ENCODE data around the gene SPATA46.
A peak's percentile ranks its signal among the peaks of the same experiment; 100 is the strongest.
"Not testable (repeated sequence)": the region's sequence is repeated elsewhere in the genome, so short reads cannot be mapped to it uniquely, and the experiment has no call there.

Gene SPATA46

GRCh38 chr1:162353078-162353477, 23.6 kb downstream of the SPATA46 start:
- Histone ChIP-seq H3K27me3 (ENCODE audit: insufficient read depth, low read length) (no peaks in the 10 kb centered on the region), H3K36me3 (ENCODE audit: insufficient read depth, low read length) (no peaks in the 10 kb centered on the region), H3K4me1 (ENCODE audit: control insufficient read depth, insufficient read depth, low read length, unreplicated experiment) (peaks cover 13% of the 10 kb centered on the region), H3K4me3 (ENCODE audit: low read depth, low read length) (no peak overlapping the region), H2AFZ (ENCODE audit: low read length, unreplicated experiment) (no peak overlapping the region), H3K79me2 (ENCODE audit: control insufficient read depth, insufficient read depth, low read length, unreplicated experiment) (no peaks in the 10 kb centered on the region), H3K27ac (ENCODE audit: low read depth, low read length) (no peak overlapping the region)

GRCh38 chr1:162351874-162352273, 24.8 kb downstream of the SPATA46 start:
- peaks cover 13% of the 10 kb centered on the region for H3K4me1 ChIP-seq (ENCODE audit: control insufficient read depth, insufficient read depth, low read length, unreplicated experiment)
- H3K36me3 ChIP-seq (ENCODE audit: insufficient read depth, low read length); H2AFZ ChIP-seq (ENCODE audit: low read length, unreplicated experiment); H3K79me2 ChIP-seq (ENCODE audit: control insufficient read depth, insufficient read depth, low read length, unreplicated experiment); H3K27ac ChIP-seq (ENCODE audit: low read depth, low read length); H3K27me3 ChIP-seq (ENCODE audit: insufficient read depth, low read length); H3K4me3 ChIP-seq (ENCODE audit: low read depth, low read length): not testable (repeated sequence)

- no peak overlapping the region for H3K4me3 ChIP-seq (ENCODE audit: low read depth, low read length)
- no peak overlapping the region for H3K27ac ChIP-seq (ENCODE audit: low read depth, low read length)
- H3K79me2 ChIP-seq (ENCODE audit: control insufficient read depth, insufficient read depth, low read length, unreplicated experiment), result no peaks in the 10 kb centered on the region
- H3K4me1 ChIP-seq (ENCODE audit: control insufficient read depth, insufficient read depth, low read length, unreplicated experiment), result peaks cover 13% of the 10 kb centered on the region
- H3K36me3 ChIP-seq (ENCODE audit: insufficient read depth, low read length), result no peaks in the 10 kb centered on the region
- no peak overlapping the region for H2AFZ ChIP-seq (ENCODE audit: low read length, unreplicated experiment)
- no peaks in the 10 kb centered on the region for H3K27me3 ChIP-seq (ENCODE audit: insufficient read depth, low read length)
Measured at GRCh38 chr1:162351246-162351842, 25.3 kb downstream of the SPATA46 start.

DNA sequence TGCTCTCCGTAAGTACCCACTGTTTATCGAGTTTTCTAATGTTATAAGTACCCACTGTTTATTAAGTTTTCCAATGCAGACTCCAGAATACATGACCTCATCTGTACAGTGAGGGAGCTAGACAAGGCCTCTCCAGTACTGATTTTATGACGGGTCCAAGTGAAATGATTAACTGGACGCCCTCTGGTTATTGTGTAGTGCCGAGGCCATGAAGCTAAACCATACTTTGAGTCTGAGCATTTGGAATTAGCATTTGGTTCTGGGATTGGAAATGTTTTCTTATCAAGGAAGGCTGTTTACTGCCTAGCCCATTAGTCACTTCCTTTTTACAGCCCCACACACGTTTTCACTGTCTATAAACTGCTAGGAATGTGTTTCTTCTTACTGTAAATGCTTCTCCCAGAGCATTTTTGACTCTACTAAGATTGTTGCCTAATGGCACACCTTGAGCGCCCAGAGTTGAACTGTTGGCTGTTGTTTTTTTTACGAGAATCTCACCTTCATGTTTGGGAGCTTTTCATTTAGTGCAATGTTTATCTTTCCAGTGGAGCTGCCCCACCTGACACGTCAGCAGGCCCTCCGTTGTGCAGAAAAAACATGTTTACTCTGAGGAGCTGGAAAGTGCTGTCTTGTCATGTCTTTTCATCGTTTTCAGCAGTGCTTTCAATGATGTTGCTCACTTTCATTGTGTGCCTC, 26.9 kb downstream of the SPATA46 start:
- peaks cover 13% of the 10 kb centered on the region for H3K4me1 ChIP-seq (ENCODE audit: control insufficient read depth, insufficient read depth, low read length, unreplicated experiment)
- peak overlapping the region; percentile 41 for H3K27ac ChIP-seq (ENCODE audit: low read depth, low read length)
- peak overlapping the region; percentile 49 for H2AFZ ChIP-seq (ENCODE audit: low read length, unreplicated experiment)
- H3K27me3 ChIP-seq (ENCODE audit: insufficient read depth, low read length), result no peaks in the 10 kb centered on the region
- peak overlapping the region; percentile 14; the same call in 1 of the 2 replicates for H3K4me3 ChIP-seq (ENCODE audit: low read depth, low read length)
- H3K79me2 ChIP-seq (ENCODE audit: control insufficient read depth, insufficient read depth, low read length, unreplicated experiment), result no peaks in the 10 kb centered on the region
- no peaks in the 10 kb centered on the region for H3K36me3 ChIP-seq (ENCODE audit: insufficient read depth, low read length)

DNA sequence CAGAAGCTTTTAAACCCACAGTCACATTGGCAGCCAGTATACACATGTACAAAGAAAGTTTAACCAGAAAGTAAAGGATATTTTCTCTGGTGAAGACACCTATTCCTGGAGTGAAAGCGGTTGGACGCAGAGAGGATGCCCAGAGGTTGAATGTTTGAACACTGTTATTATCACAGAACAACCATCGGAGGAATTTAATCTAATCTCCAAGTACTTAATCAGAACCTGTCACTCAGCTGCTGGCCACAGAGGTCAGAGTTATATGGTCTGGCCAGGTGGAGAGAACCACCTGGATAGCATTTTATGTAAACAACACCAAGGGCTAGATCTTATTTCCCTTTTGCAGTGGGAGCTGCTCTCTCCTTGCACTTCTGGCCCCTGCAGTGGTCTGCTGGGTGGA, 29.4 kb downstream of the SPATA46 start:
- H3K4me1 ChIP-seq (ENCODE audit: control insufficient read depth, insufficient read depth, low read length, unreplicated experiment), result peaks cover 13% of the 10 kb centered on the region
- H3K27me3 ChIP-seq (ENCODE audit: insufficient read depth, low read length), result no peaks in the 10 kb centered on the region
- no peak overlapping the region for H3K27ac ChIP-seq (ENCODE audit: low read depth, low read length)
- no peaks in the 10 kb centered on the region for H3K36me3 ChIP-seq (ENCODE audit: insufficient read depth, low read length)
- no peak overlapping the region for H3K4me3 ChIP-seq (ENCODE audit: low read depth, low read length)
- H2AFZ ChIP-seq (ENCODE audit: low read length, unreplicated experiment), result no peak overlapping the region
- no peaks in the 10 kb centered on the region for H3K79me2 ChIP-seq (ENCODE audit: control insufficient read depth, insufficient read depth, low read length, unreplicated experiment)

GRCh38 chr1:162343470-162343869, 33.2 kb downstream of the SPATA46 start:
- Histone ChIP-seq H3K4me3 (ENCODE audit: low read depth, low read length) (no peak overlapping the region), H2AFZ (ENCODE audit: low read length, unreplicated experiment) (no peak overlapping the region), H3K27ac (ENCODE audit: low read depth, low read length) (no peak overlapping the region), H3K36me3 (ENCODE audit: insufficient read depth, low read length) (no peaks in the 10 kb centered on the region), H3K79me2 (ENCODE audit: control insufficient read depth, insufficient read depth, low read length, unreplicated experiment) (no peaks in the 10 kb centered on the region), H3K27me3 (ENCODE audit: insufficient read depth, low read length) (0 out of 2 replicates have a peak, but pooled peaks cover 3% of the 10 kb centered on the region), H3K4me1 (ENCODE audit: control insufficient read depth, insufficient read depth, low read length, unreplicated experiment) (no peaks in the 10 kb centered on the region)

DNA sequence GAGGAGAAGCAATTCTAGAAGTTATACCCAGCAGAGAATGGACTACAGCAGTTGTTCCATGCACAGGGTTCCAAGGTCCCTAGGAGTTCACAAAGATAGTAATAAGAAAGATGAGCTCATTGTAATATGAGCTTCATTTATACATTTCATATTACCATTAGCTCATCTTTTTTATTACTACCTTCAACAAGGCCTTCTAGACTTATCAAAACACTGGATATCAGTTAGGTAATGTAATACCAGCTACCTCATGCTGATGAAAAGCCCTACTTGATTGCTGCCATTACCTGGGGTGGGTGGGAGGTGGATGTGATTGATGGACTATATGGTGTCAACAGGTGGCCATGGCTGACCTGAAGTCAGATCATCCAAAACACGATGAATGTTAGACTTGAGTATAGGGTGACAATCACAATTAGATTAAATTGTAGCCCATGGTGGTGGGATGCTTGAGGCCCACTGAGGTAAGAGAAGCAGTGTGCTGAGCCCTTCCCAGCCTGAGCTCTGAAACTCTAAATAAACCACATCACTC, 34.1 kb downstream of the SPATA46 start:
- H3K4me3 ChIP-seq (ENCODE audit: low read depth, low read length), result no peak overlapping the region
- H3K4me1 ChIP-seq (ENCODE audit: control insufficient read depth, insufficient read depth, low read length, unreplicated experiment), result no peaks in the 10 kb centered on the region
- no peak overlapping the region for H2AFZ ChIP-seq (ENCODE audit: low read length, unreplicated experiment)
- no peak overlapping the region for H3K27ac ChIP-seq (ENCODE audit: low read depth, low read length)
- no peaks in the 10 kb centered on the region for H3K79me2 ChIP-seq (ENCODE audit: control insufficient read depth, insufficient read depth, low read length, unreplicated experiment)
- 0 out of 2 replicates have a peak, but pooled peaks cover 8% of the 10 kb centered on the region for H3K27me3 ChIP-seq (ENCODE audit: insufficient read depth, low read length)
- no peaks in the 10 kb centered on the region for H3K36me3 ChIP-seq (ENCODE audit: insufficient read depth, low read length)

DNA sequence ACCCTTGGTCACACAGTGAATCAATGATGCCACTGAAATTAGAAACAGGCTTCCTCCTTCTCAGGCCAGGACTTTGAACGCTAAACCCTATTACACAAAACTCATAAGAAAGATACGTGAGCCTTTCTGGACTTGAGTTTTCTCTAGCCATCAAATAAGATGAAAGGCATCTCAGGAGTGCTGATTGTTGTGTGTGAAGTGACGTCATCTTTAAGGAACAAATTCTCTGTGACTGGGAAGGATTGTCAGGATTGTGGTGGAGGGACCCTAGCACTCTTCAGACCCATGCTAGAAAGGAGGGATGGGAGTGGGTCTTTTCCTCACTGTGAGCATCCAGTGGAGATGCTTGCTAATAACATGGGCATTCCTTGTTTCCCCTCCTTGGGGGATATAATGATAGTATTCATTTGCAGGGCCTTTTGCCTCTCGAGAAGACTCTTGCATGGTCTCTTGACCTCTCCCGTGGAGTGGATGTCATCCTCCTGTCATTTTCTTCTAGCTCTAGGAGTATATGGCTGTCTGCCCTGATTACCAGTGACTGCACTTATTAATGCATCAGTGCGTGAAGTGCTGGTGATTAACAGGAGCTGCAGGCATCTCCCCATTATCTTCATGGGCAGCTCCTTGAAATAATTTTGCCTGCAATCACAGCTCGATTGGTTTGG, 39.9 kb downstream of the SPATA46 start:
- H2AFZ ChIP-seq (ENCODE audit: low read length, unreplicated experiment), result no peak overlapping the region
- 0 out of 2 replicates have a peak, but pooled peaks cover 8% of the 10 kb centered on the region for H3K27me3 ChIP-seq (ENCODE audit: insufficient read depth, low read length)
- H3K4me1 ChIP-seq (ENCODE audit: control insufficient read depth, insufficient read depth, low read length, unreplicated experiment), result no peaks in the 10 kb centered on the region
- no peak overlapping the region for H3K4me3 ChIP-seq (ENCODE audit: low read depth, low read length)
- H3K79me2 ChIP-seq (ENCODE audit: control insufficient read depth, insufficient read depth, low read length, unreplicated experiment), result no peaks in the 10 kb centered on the region
- H3K27ac ChIP-seq (ENCODE audit: low read depth, low read length), result no peak overlapping the region
- H3K36me3 ChIP-seq (ENCODE audit: insufficient read depth, low read length), result no peaks in the 10 kb centered on the region

DNA sequence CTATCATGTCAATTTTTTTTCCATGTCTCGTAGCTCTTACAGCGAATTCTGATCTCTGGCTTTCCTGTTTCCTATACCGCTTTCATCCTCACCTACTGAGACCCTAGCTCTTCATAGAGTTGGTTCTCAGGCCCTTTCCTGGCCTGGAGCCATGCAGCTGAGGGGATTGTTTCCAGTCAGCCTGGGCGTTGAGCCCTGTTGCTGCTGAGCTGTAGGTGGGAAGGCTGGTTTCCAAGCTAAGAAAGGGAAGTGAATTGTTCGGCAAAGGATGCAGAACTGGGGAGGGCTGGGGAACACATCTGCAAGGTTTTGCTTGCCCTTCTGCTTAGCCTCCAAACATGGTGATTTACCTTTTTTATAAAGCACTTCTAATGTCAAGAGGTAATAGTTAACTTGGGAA, 41.5 kb downstream of the SPATA46 start:
- H3K79me2 ChIP-seq (ENCODE audit: control insufficient read depth, insufficient read depth, low read length, unreplicated experiment), result no peaks in the 10 kb centered on the region
- H3K27me3 ChIP-seq (ENCODE audit: insufficient read depth, low read length), result 0 out of 2 replicates have a peak, but pooled peaks cover 8% of the 10 kb centered on the region
- H3K4me1 ChIP-seq (ENCODE audit: control insufficient read depth, insufficient read depth, low read length, unreplicated experiment), result peaks cover 2% of the 10 kb centered on the region
- H3K27ac ChIP-seq (ENCODE audit: low read depth, low read length), result no peak overlapping the region
- H3K36me3 ChIP-seq (ENCODE audit: insufficient read depth, low read length), result no peaks in the 10 kb centered on the region
- H3K4me3 ChIP-seq (ENCODE audit: low read depth, low read length), result no peak overlapping the region
- no peak overlapping the region for H2AFZ ChIP-seq (ENCODE audit: low read length, unreplicated experiment)

DNA sequence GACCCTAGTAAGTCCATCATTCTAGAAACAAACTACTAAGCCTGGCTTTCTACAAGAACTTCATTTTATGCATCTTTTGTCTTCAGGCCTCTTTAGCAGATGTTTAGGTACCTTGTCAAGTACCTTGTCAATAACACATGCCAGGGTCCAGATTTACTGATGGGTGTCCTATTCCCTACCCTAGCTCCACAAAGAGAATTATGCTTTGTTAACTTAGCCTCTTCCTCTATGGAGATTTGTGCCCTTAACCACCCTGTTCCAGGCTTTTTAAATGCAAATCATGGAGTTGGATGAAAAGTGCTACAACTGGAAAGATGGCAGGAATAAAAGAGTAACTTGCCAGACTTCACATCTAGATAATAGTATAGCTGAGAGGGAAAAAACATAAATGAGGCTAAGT, 42.7 kb downstream of the SPATA46 start:
- Histone ChIP-seq H3K4me1 (ENCODE audit: control insufficient read depth, insufficient read depth, low read length, unreplicated experiment) (peaks cover 10% of the 10 kb centered on the region), H3K36me3 (ENCODE audit: insufficient read depth, low read length) (no peaks in the 10 kb centered on the region), H3K27me3 (ENCODE audit: insufficient read depth, low read length) (0 out of 2 replicates have a peak, but pooled peaks cover 8% of the 10 kb centered on the region), H3K4me3 (ENCODE audit: low read depth, low read length) (no peak overlapping the region), H2AFZ (ENCODE audit: low read length, unreplicated experiment) (no peak overlapping the region), H3K79me2 (ENCODE audit: control insufficient read depth, insufficient read depth, low read length, unreplicated experiment) (no peaks in the 10 kb centered on the region), H3K27ac (ENCODE audit: low read depth, low read length) (no peak overlapping the region)
